ENCODE data around the gene MTM1. TPM values are rescaled to one million over a fixed set of nuclear protein-coding genes. Genes with fewer than 3 reads are reported as not detected.

The MTM1 gene
- total RNA-seq, 1 donor from 2014 or later, result 15.3 TPM

DNA sequence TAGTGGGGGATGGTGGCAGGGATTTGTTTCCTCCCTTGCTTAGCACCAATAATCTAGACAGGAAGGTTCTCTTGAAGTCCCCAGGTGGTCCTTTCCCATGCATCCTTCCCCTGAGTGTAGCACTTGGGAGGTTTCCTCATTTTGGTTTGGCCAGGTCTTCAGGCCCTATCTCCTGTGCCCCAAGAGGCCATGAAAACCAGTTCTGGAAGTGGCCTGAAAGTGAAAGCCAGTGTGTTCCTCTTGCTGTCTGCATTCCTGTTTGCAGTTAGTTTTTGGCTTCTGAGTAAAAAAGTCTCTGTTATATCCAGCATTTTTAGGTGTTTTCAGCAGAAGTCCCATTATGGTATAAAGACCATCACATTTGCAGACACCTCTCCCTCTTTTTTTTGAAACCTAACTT, 59.5 kb downstream of the MTM1 start:
- no peak for DNase-seq (ENCODE audit: low spot score)
- H3K27ac Mint-ChIP-seq, result no peak overlapping the region
- H2AFZ ChIP-seq (replicated peaks), result no peak overlapping the region

DNA sequence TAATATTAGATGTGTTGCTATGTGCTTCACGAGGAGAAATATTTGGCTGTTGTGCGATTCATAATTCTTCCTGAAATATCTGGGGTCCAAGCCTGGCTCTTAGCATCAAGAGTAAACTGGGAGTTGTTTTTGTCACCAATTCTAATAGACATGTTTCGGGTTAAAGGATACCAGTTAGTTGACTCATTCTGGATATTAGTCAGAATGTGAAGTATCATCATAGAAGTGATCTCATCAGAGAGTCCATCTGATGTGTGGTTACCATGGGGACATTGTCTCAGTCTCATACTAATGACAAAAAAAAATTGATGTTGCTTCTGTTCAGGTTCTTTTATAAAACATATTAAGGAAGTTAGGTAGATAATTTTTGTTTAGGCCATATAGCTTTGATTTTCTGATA, 67.5 kb downstream of the MTM1 start:
- H3K27ac Mint-ChIP-seq, result no peak overlapping the region

More for the DNA sequence above, 59.5 kb downstream of the MTM1 start:
- Mint-ChIP-seq H3K9me3 (no peaks in the 10 kb centered on the region), H3K4me3 (no peak overlapping the region), H3K27me3 (ENCODE audit: insufficient read depth, low read depth) (no peaks in the 10 kb centered on the region), H3K4me1 (no peaks in the 10 kb centered on the region), H3K36me3 (peaks cover 13% of the 10 kb centered on the region)
- no peak for TF ChIP-seq EZH2 (IDR thresholded peaks at IDR 0.05)
- Histone ChIP-seq H3K9me3 (ENCODE audit: low read depth) (no peaks in the 10 kb centered on the region), H3K4me3 (no peak overlapping the region), H3F3A (ENCODE audit: low read depth) (no peaks in the 10 kb centered on the region), H4K20me1 (ENCODE audit: low read depth) (no peaks in the 10 kb centered on the region), H3K27ac (no peak overlapping the region), H3K9ac (no peak overlapping the region), H3K79me2 (ENCODE audit: low read depth) (no peaks in the 10 kb centered on the region), H3K36me3 (no peaks in the 10 kb centered on the region), H3K27me3 (no peaks in the 10 kb centered on the region), H3K4me2 (no peak overlapping the region), H3K4me1 (peaks cover 4% of the 10 kb centered on the region)

DNA sequence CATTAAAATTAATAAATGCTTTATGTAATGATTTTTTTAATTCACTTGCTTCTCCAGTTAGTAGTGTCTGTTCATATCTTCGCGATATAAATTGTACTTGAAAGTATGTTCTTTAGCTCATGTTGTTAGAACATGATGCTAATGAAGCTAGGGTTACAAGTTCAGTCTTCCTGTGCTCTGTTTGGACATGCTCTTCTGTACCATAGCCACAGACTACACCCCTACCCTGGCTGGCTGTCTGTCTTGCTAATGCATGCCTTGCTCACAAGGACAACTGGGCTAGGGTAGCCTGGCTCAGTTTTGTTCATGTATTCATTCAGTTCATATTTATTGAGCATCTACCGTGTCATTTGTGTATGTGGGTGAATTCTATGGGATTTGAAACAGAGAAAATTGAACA, 74.0 kb downstream of the MTM1 start:
- Mint-ChIP-seq H3K4me3 (no peak overlapping the region), H3K9me3 (no peaks in the 10 kb centered on the region), H3K4me1 (peaks cover 9% of the 10 kb centered on the region), H3K27me3 (ENCODE audit: insufficient read depth, low read depth) (no peaks in the 10 kb centered on the region), H3K27ac (no peak overlapping the region), H3K36me3 (peaks cover 2% of the 10 kb centered on the region)
- no peaks in the 10 kb centered on the region for H3K36me3 ChIP-seq
- H3K9me3 ChIP-seq (ENCODE audit: low read depth), result no peaks in the 10 kb centered on the region
- H4K20me1 ChIP-seq (ENCODE audit: low read depth), result no peaks in the 10 kb centered on the region
- H2AFZ ChIP-seq (replicated peaks), result no peak overlapping the region
- no peaks in the 10 kb centered on the region for H3K79me2 ChIP-seq (ENCODE audit: low read depth)
- no peak for TF ChIP-seq EZH2 (IDR thresholded peaks at IDR 0.05)
- no peak for TF ChIP-seq EZH2phosphoT487 (IDR thresholded peaks at IDR 0.05)
- TF ChIP-seq, protein P1, sequence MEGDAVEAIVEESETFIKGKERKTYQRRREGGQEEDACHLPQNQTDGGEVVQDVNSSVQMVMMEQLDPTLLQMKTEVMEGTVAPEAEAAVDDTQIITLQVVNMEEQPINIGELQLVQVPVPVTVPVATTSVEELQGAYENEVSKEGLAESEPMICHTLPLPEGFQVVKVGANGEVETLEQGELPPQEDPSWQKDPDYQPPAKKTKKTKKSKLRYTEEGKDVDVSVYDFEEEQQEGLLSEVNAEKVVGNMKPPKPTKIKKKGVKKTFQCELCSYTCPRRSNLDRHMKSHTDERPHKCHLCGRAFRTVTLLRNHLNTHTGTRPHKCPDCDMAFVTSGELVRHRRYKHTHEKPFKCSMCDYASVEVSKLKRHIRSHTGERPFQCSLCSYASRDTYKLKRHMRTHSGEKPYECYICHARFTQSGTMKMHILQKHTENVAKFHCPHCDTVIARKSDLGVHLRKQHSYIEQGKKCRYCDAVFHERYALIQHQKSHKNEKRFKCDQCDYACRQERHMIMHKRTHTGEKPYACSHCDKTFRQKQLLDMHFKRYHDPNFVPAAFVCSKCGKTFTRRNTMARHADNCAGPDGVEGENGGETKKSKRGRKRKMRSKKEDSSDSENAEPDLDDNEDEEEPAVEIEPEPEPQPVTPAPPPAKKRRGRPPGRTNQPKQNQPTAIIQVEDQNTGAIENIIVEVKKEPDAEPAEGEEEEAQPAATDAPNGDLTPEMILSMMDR (IDR thresholded peaks at IDR 0.05), result no peak
- no peak overlapping the region for H3K4me2 ChIP-seq
- H3K9ac ChIP-seq, result no peak overlapping the region
- H3K4me3 ChIP-seq, result no peak overlapping the region
- DNase-seq (ENCODE audit: low spot score), result no peak
- H3K27me3 ChIP-seq, result no peaks in the 10 kb centered on the region
- H3K4me1 ChIP-seq, result no peaks in the 10 kb centered on the region
- no peak overlapping the region for H3K27ac ChIP-seq
- no peaks in the 10 kb centered on the region for H3F3A ChIP-seq (ENCODE audit: low read depth)

More for the DNA sequence above, 67.5 kb downstream of the MTM1 start:
- no peaks in the 10 kb centered on the region for H3K27me3 ChIP-seq
- H3K4me3 ChIP-seq, result no peak overlapping the region
- no peak overlapping the region for H3K9ac ChIP-seq
- H4K20me1 ChIP-seq (ENCODE audit: low read depth), result no peaks in the 10 kb centered on the region
- Mint-ChIP-seq H3K9me3 (peaks cover 2% of the 10 kb centered on the region), H3K4me3 (no peak overlapping the region), H3K4me1 (no peaks in the 10 kb centered on the region), H3K36me3 (peaks cover 8% of the 10 kb centered on the region), H3K27me3 (ENCODE audit: insufficient read depth, low read depth) (no peaks in the 10 kb centered on the region)
- DNase-seq (ENCODE audit: low spot score), result no peak
- no peak overlapping the region for H3K4me2 ChIP-seq
- no peak overlapping the region for H3K27ac ChIP-seq
- no peaks in the 10 kb centered on the region for H3K9me3 ChIP-seq (ENCODE audit: low read depth)
- H3K36me3 ChIP-seq, result no peaks in the 10 kb centered on the region
- H3K4me1 ChIP-seq, result no peaks in the 10 kb centered on the region
- TF ChIP-seq, protein P1 (IDR thresholded peaks at IDR 0.05), result no peak
- TF ChIP-seq EZH2phosphoT487 (IDR thresholded peaks at IDR 0.05) (no peak), EZH2 (IDR thresholded peaks at IDR 0.05) (no peak)
- H2AFZ ChIP-seq (replicated peaks), result no peak overlapping the region
- no peaks in the 10 kb centered on the region for H3F3A ChIP-seq (ENCODE audit: low read depth)
- no peaks in the 10 kb centered on the region for H3K79me2 ChIP-seq (ENCODE audit: low read depth)

DNA sequence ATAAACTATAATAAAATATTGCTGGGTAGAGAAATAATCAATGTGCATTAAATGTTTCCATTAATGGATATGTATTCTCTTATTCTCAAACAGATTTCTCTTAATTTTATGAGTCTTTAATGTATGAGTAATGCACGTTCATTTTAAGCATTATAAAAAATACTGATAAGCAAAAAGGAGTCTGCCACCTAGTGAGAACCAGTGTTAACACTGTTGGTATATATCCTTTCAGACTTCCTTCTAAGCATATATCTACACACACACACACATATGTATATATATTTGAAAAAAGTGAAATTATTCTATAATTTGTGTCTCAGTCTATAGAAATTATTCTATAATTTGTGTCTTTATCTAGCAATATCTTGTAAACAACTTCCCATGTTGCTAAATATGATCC, 74.8 kb downstream of the MTM1 start:
- Histone ChIP-seq H3K4me3 (no peak overlapping the region), H3K27me3 (no peaks in the 10 kb centered on the region), H2AFZ (replicated peaks) (no peak overlapping the region), H3K9me3 (ENCODE audit: low read depth) (no peaks in the 10 kb centered on the region), H3K79me2 (ENCODE audit: low read depth) (no peaks in the 10 kb centered on the region), H3K36me3 (no peaks in the 10 kb centered on the region), H3K4me2 (no peak overlapping the region), H4K20me1 (ENCODE audit: low read depth) (no peaks in the 10 kb centered on the region), H3K9ac (no peak overlapping the region), H3K4me1 (no peaks in the 10 kb centered on the region), H3K27ac (no peak overlapping the region), H3F3A (ENCODE audit: low read depth) (no peaks in the 10 kb centered on the region)
- Mint-ChIP-seq H3K27me3 (ENCODE audit: insufficient read depth, low read depth) (no peaks in the 10 kb centered on the region), H3K36me3 (peaks cover 2% of the 10 kb centered on the region), H3K4me3 (no peak overlapping the region), H3K9me3 (no peaks in the 10 kb centered on the region), H3K4me1 (peaks cover 12% of the 10 kb centered on the region), H3K27ac (no peak overlapping the region)
- DNase-seq (ENCODE audit: low spot score), result no peak
- TF ChIP-seq, protein P1 (IDR thresholded peaks at IDR 0.05), result no peak
- TF ChIP-seq EZH2phosphoT487 (IDR thresholded peaks at IDR 0.05) (no peak), EZH2 (IDR thresholded peaks at IDR 0.05) (no peak)
